ENCODE results near the gene LRRC8A.
A peak's percentile ranks its signal among the peaks of the same experiment; 100 is the strongest.

The LRRC8A gene

DNA sequence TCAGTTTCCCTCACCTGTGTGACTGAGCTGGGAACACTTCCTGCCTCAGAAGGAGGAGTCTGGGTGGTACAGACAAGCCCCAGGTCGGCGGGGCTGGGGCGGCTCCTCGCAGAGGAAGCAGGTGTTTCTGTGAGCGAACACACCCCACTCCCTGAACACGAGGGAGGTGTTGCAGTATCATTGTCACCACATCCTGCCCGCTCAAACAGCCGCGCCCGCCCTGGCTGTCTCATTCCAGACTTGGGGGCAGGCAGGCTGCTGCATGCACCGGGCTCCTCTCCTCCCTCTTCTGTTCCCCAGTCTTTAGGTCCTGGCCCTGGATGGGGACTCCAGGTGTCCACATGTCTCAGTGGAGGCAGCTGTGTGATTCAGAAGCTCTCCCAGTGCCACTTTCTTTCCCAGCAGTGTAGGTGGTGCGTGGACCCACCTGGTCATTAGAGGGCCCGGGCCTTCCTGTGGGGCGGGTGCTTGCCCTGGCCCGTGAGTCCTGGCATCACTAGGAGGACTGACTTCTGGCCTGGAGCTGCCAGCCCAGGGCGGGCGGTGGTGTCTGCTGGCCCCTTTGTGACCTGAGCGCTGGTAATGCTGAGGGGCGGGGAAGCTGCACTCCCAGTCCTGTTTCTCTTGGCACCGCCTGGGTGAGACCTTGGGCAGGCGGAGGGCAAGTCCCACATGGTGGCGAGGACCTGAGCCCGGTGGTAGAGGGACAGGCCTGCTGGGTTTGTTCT lies 20.6 kb downstream of the LRRC8A start:
- peak; percentile 65 for ATAC-seq (ENCODE audit: low read depth)
- H3K9me3 ChIP-seq (ENCODE audit: severe bottlenecking): no peaks in the 10 kb centered on the region
- peak overlapping the region; percentile 91 for H3K27ac ChIP-seq (ENCODE audit: poor library complexity, severe bottlenecking)
- peaks cover 54% of the 10 kb centered on the region for H3K36me3 ChIP-seq (ENCODE audit: low read depth)
- H3K4me3 ChIP-seq (ENCODE audit: severe bottlenecking): no peak overlapping the region
- H3K4me1 ChIP-seq (ENCODE audit: insufficient read depth, poor library complexity, severe bottlenecking): peaks cover 54% of the 10 kb centered on the region
- peak; percentile 91 for DNase-seq (ENCODE audit: low spot score)
- TF ChIP-seq, protein P1, sequence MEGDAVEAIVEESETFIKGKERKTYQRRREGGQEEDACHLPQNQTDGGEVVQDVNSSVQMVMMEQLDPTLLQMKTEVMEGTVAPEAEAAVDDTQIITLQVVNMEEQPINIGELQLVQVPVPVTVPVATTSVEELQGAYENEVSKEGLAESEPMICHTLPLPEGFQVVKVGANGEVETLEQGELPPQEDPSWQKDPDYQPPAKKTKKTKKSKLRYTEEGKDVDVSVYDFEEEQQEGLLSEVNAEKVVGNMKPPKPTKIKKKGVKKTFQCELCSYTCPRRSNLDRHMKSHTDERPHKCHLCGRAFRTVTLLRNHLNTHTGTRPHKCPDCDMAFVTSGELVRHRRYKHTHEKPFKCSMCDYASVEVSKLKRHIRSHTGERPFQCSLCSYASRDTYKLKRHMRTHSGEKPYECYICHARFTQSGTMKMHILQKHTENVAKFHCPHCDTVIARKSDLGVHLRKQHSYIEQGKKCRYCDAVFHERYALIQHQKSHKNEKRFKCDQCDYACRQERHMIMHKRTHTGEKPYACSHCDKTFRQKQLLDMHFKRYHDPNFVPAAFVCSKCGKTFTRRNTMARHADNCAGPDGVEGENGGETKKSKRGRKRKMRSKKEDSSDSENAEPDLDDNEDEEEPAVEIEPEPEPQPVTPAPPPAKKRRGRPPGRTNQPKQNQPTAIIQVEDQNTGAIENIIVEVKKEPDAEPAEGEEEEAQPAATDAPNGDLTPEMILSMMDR (IDR thresholded peaks at IDR 0.05; ENCODE audit: poor library complexity, severe bottlenecking): no peak
- no peaks in the 10 kb centered on the region for H3K27me3 ChIP-seq (ENCODE audit: insufficient read depth, poor library complexity, severe bottlenecking)

DNA sequence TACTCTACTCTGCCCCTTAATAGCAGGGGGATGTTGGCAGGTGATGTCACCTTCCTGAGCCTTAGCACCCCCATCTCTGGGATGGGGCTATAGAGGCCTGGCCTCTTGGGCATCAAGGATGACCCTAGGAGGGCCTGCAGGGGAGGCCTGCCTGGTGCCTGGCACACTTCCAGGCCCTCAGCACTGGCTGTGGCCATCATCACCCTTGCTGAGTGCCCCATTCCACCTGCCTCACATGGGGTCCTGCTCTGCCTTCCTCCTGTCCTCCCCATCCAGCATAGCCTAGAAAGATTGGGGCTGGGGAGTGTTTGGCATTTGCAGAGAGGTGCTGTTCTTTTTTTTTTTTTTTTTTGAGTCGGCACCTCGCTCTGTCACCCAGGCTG lies 21.1 kb downstream of the LRRC8A start:
- peak overlapping the region; percentile 91 for H3K27ac ChIP-seq (ENCODE audit: poor library complexity, severe bottlenecking)
- TF ChIP-seq, protein P1 (IDR thresholded peaks at IDR 0.05; ENCODE audit: poor library complexity, severe bottlenecking): no peak
- no peaks in the 10 kb centered on the region for H3K27me3 ChIP-seq (ENCODE audit: insufficient read depth, poor library complexity, severe bottlenecking)
- H3K4me1 ChIP-seq (ENCODE audit: insufficient read depth, poor library complexity, severe bottlenecking): peaks cover 54% of the 10 kb centered on the region
- ATAC-seq (ENCODE audit: low read depth): no peak
- no peaks in the 10 kb centered on the region for H3K9me3 ChIP-seq (ENCODE audit: severe bottlenecking)
- no peak for DNase-seq (ENCODE audit: low spot score)
- H3K36me3 ChIP-seq (ENCODE audit: low read depth): peaks cover 56% of the 10 kb centered on the region
- H3K4me3 ChIP-seq (ENCODE audit: severe bottlenecking): no peak overlapping the region

DNA sequence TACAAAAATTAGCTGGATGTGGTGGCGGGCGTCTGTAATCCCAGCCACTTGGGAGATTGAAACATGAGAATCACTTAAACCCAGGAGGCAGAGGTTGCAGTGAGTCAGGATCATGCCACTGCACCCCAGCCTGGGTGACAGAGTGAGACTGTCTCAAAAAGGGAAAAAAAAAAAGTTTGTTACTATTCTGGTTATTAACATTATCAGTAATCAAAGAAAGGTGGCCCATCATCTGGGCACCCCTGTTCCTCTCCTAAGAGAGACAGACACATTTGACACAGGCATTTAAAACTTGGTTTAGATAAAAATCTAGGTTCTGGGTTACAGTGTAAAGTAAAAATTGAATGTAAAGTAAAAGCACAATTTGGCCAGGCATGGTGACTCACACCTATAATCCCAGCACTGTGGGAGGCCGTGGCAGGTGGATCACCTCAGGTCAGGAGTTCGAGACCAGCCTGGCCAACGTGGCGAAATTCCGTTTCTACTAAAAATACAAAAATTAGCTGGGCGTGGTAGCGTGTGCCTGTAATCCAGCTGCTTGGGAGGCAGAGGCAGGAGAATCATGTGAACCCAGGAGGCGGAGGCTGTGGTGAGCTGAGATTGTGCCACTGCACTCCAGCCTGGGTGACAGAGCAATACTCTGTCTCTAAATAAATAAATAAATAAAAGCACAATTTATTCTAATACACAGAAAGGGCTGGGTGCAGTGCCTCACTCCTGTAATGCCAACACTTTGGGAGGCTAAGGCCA lies 22.1 kb downstream of the LRRC8A start:
- Histone ChIP-seq H3K4me3 (ENCODE audit: severe bottlenecking) (no peak overlapping the region), H3K36me3 (ENCODE audit: low read depth) (peaks cover 56% of the 10 kb centered on the region), H3K27me3 (ENCODE audit: insufficient read depth, poor library complexity, severe bottlenecking) (no peaks in the 10 kb centered on the region), H3K4me1 (ENCODE audit: insufficient read depth, poor library complexity, severe bottlenecking) (peaks cover 45% of the 10 kb centered on the region), H3K27ac (ENCODE audit: poor library complexity, severe bottlenecking) (peak overlapping the region; percentile 91), H3K9me3 (ENCODE audit: severe bottlenecking) (no peaks in the 10 kb centered on the region)
- TF ChIP-seq, protein P1 (IDR thresholded peaks at IDR 0.05; ENCODE audit: poor library complexity, severe bottlenecking): no peak
- ATAC-seq (ENCODE audit: low read depth) (no peak), DNase-seq (ENCODE audit: low spot score) (no peak)

DNA sequence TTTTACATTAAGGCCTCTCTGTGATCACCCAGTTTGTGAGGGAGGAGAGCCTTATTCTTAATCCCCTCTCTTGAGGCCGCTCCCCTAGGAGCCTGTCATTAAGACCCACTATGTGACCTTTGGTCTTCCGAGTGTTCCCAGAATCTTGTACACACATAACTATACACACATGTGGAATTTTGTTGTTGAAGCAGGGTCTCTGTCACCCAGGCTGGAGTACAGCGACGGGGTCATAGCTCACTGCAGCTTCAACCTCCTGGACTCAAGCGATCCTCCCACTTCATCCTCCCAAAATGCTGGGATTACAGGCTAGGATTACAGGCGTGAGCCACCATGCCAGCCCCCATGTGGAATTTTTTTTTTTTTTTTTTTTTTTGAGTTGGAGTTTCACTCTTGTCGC lies 24.0 kb downstream of the LRRC8A start:
- no peak overlapping the region for H3K4me3 ChIP-seq (ENCODE audit: severe bottlenecking)
- H3K9me3 ChIP-seq (ENCODE audit: severe bottlenecking): no peaks in the 10 kb centered on the region
- no peaks in the 10 kb centered on the region for H3K27me3 ChIP-seq (ENCODE audit: insufficient read depth, poor library complexity, severe bottlenecking)
- DNase-seq (ENCODE audit: low spot score): no peak
- TF ChIP-seq, protein P1 (IDR thresholded peaks at IDR 0.05; ENCODE audit: poor library complexity, severe bottlenecking): no peak
- H3K4me1 ChIP-seq (ENCODE audit: insufficient read depth, poor library complexity, severe bottlenecking): peaks cover 35% of the 10 kb centered on the region
- H3K36me3 ChIP-seq (ENCODE audit: low read depth): peaks cover 70% of the 10 kb centered on the region
- no peak for ATAC-seq (ENCODE audit: low read depth)
- H3K27ac ChIP-seq (ENCODE audit: poor library complexity, severe bottlenecking): peak overlapping the region; percentile 91

DNA sequence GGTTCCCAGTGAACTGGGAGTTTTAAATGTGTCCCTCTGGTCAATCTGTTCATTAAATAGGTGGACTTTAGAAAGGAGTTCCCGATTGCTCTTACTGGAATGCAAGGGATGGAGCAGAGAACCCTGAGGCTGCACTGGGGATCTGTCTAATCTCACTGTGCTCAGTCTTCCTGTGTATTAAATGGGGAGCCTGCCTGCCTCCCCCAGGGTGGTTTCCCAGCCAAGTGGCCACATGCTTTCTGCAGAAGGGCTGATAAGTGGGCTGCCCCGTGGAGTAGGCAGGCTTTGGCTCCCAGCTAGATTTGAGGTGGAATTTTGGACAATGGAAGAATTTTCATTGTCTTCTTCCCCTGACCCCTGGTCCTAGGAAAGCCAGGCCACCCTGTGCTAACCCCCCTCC lies 24.8 kb downstream of the LRRC8A start:
- no peak overlapping the region for H3K4me3 ChIP-seq (ENCODE audit: severe bottlenecking)
- peaks cover 72% of the 10 kb centered on the region for H3K36me3 ChIP-seq (ENCODE audit: low read depth)
- no peaks in the 10 kb centered on the region for H3K9me3 ChIP-seq (ENCODE audit: severe bottlenecking)
- no peaks in the 10 kb centered on the region for H3K27me3 ChIP-seq (ENCODE audit: insufficient read depth, poor library complexity, severe bottlenecking)
- H3K27ac ChIP-seq (ENCODE audit: poor library complexity, severe bottlenecking): peak overlapping the region; percentile 91
- TF ChIP-seq, protein P1 (IDR thresholded peaks at IDR 0.05; ENCODE audit: poor library complexity, severe bottlenecking): no peak
- peaks cover 39% of the 10 kb centered on the region for H3K4me1 ChIP-seq (ENCODE audit: insufficient read depth, poor library complexity, severe bottlenecking)
- ATAC-seq (ENCODE audit: low read depth): no peak
- no peak for DNase-seq (ENCODE audit: low spot score)

Data from RWPE2 (cell line).